ENCODE results near the gene ABCB10. TPM values are rescaled to one million over a fixed set of nuclear protein-coding genes. Genes with fewer than 3 reads are reported as not detected.

Gene ABCB10
- total RNA-seq, 2 donors from 2014 or later = 14.6 to 18.1 TPM

DNA sequence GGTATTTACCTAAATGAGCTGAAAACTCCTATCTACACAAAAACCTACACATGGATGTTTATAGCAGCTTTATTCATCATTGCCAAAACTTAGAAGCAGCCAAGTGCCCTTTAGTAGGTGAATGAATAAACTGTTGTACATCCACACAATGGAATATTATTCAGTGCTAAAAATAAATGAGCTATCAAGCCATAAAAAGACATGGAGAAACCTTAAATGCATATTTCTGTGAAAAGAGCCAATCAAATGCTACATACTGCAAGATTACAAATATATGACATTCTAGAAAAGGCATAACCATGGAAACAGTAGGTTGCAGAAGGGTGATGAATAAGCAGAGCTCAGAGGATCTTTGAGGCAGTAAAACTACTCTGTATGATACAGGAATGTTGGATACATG lies 23.3 kb downstream of the ABCB10 start:
- Histone ChIP-seq H3K36me3 (ENCODE audit: control insufficient read depth, insufficient read depth, low read length) (peaks cover 60% of the 10 kb centered on the region), H3K27me3 (ENCODE audit: control insufficient read depth, insufficient read depth, low read length, poor library complexity, severe bottlenecking) (no peaks in the 10 kb centered on the region), H3K27ac (ENCODE audit: low read depth, low read length) (no peak overlapping the region), H3K4me1 (ENCODE audit: control insufficient read depth, insufficient read depth, low read length) (no peaks in the 10 kb centered on the region), H3K9ac (ENCODE audit: extremely low read depth, low read length, poor library complexity, severe bottlenecking) (no peak overlapping the region), H3K9me3 (ENCODE audit: control insufficient read depth, low read length) (no peaks in the 10 kb centered on the region), H3K4me3 (ENCODE audit: low read length) (no peak overlapping the region)
- no peaks in the 10 kb centered on the region for H3K27me3 Mint-ChIP-seq (ENCODE audit: insufficient read depth)
- H3K9me3 Mint-ChIP-seq = no peaks in the 10 kb centered on the region
- no peak overlapping the region for H3K4me3 Mint-ChIP-seq
- H3K4me1 Mint-ChIP-seq = no peaks in the 10 kb centered on the region
- peaks cover 69% of the 10 kb centered on the region for H3K36me3 Mint-ChIP-seq (ENCODE audit: low read depth)
- no peak overlapping the region for H3K27ac Mint-ChIP-seq
- TF ChIP-seq, protein P1, sequence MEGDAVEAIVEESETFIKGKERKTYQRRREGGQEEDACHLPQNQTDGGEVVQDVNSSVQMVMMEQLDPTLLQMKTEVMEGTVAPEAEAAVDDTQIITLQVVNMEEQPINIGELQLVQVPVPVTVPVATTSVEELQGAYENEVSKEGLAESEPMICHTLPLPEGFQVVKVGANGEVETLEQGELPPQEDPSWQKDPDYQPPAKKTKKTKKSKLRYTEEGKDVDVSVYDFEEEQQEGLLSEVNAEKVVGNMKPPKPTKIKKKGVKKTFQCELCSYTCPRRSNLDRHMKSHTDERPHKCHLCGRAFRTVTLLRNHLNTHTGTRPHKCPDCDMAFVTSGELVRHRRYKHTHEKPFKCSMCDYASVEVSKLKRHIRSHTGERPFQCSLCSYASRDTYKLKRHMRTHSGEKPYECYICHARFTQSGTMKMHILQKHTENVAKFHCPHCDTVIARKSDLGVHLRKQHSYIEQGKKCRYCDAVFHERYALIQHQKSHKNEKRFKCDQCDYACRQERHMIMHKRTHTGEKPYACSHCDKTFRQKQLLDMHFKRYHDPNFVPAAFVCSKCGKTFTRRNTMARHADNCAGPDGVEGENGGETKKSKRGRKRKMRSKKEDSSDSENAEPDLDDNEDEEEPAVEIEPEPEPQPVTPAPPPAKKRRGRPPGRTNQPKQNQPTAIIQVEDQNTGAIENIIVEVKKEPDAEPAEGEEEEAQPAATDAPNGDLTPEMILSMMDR (conservative IDR thresholded peaks at IDR 0.05) = no peak
- no peak for DNase-seq

DNA sequence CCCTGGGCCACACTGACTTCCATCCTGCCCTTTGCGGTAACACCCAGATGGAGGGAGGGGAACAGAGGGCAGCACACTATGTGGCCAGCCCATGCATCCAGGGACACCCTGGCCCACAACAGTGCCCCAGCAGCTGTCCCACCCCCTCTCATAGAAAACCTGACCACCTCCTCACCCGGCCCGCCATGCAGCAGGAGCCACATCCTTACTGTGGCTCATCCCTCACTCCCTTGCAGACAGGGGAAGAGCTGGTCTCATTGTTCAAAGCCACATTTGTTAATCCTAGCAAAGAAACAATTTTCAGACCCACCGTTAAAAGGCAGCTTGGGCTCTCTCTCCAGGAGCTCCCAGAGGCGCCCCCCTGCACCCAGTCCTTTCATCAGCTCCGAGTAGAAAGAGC lies 27.2 kb downstream of the ABCB10 start:
- no peaks in the 10 kb centered on the region for H3K9me3 Mint-ChIP-seq
- no peak overlapping the region for H3K27ac ChIP-seq (ENCODE audit: low read depth, low read length)
- no peaks in the 10 kb centered on the region for H3K27me3 Mint-ChIP-seq (ENCODE audit: insufficient read depth)
- peak overlapping the region; percentile 35 for H3K27ac Mint-ChIP-seq
- peaks cover 58% of the 10 kb centered on the region for H3K36me3 ChIP-seq (ENCODE audit: control insufficient read depth, insufficient read depth, low read length)
- H3K4me1 ChIP-seq (ENCODE audit: control insufficient read depth, insufficient read depth, low read length) = no peaks in the 10 kb centered on the region
- no peaks in the 10 kb centered on the region for H3K9me3 ChIP-seq (ENCODE audit: control insufficient read depth, low read length)
- no peak overlapping the region for H3K9ac ChIP-seq (ENCODE audit: extremely low read depth, low read length, poor library complexity, severe bottlenecking)
- H3K4me1 Mint-ChIP-seq = no peaks in the 10 kb centered on the region
- 95 to 100% methylated on average over 3 to 6 of the region's 6 CpGs for WGBS, 2 experiments (ENCODE audit: insufficient coverage in 1 of 2, insufficient read length in 1 of 2)
- TF ChIP-seq, protein P1 (conservative IDR thresholded peaks at IDR 0.05) = no peak
- H3K4me3 ChIP-seq (ENCODE audit: low read length) = no peak overlapping the region
- H3K36me3 Mint-ChIP-seq (ENCODE audit: low read depth) = peaks cover 62% of the 10 kb centered on the region
- DNase-seq = no peak
- H3K27me3 ChIP-seq (ENCODE audit: control insufficient read depth, insufficient read depth, low read length, poor library complexity, severe bottlenecking) = no peaks in the 10 kb centered on the region
- H3K4me3 Mint-ChIP-seq = no peak overlapping the region

DNA sequence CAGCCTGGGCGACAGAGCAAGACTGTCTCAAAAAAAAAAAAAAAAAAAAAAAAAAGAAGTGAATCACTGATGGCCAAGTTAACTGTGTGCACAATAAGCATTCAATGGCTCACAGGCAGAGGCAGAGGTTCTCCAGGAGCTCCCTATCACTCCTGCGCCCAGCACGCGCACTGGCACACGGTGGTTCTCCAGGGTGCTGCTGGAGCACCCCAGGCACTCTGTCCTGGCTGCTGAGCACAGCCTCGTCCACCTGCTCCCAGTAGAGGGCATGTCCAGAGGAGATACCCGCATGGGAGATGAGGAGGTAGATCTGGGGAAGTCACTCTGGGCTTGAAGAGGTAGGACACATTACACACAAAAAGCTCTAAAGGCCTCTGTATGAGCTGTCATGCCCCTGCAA lies 28.9 kb downstream of the ABCB10 start:
- 88 to 94% methylated on average over 1 to 7 of the region's 7 CpGs for WGBS, 2 experiments (ENCODE audit: insufficient coverage in 1 of 2, insufficient read length in 1 of 2)
- no peak for DNase-seq
- H3K27ac Mint-ChIP-seq = no peak overlapping the region
- H3K9me3 Mint-ChIP-seq = no peaks in the 10 kb centered on the region
- Histone ChIP-seq H3K27me3 (ENCODE audit: control insufficient read depth, insufficient read depth, low read length, poor library complexity, severe bottlenecking) (no peaks in the 10 kb centered on the region), H3K9me3 (ENCODE audit: control insufficient read depth, low read length) (no peaks in the 10 kb centered on the region), H3K4me1 (ENCODE audit: control insufficient read depth, insufficient read depth, low read length) (no peaks in the 10 kb centered on the region), H3K27ac (ENCODE audit: low read depth, low read length) (no peak overlapping the region), H3K9ac (ENCODE audit: extremely low read depth, low read length, poor library complexity, severe bottlenecking) (no peak overlapping the region), H3K4me3 (ENCODE audit: low read length) (no peak overlapping the region), H3K36me3 (ENCODE audit: control insufficient read depth, insufficient read depth, low read length) (peaks cover 53% of the 10 kb centered on the region)
- peaks cover 65% of the 10 kb centered on the region for H3K36me3 Mint-ChIP-seq (ENCODE audit: low read depth)
- H3K4me1 Mint-ChIP-seq = no peaks in the 10 kb centered on the region
- TF ChIP-seq, protein P1 (conservative IDR thresholded peaks at IDR 0.05) = no peak
- no peaks in the 10 kb centered on the region for H3K27me3 Mint-ChIP-seq (ENCODE audit: insufficient read depth)
- H3K4me3 Mint-ChIP-seq = no peak overlapping the region
